HG03342 (cell line): ENCODE results near the gene LZTR1.
"Not testable (repeated sequence)": the region's sequence is repeated elsewhere in the genome, so short reads cannot be mapped to it uniquely, and the experiment has no call there.

Experiments
- ATAC-seq: cut with Tn5 transposase; IDR thresholded peaks from one replicate; pipeline ENCODE4 v1.9.1; 2021; ENCODE audit warnings: mild to moderate bottlenecking, moderate library complexity; ENCODE audit not compliant: unreplicated experiment

Gene LZTR1

GRCh38 chr22:20994128-20994901, 12.2 kb downstream of the LZTR1 start:
- ATAC-seq: no peak

GRCh38 chr22:20994902-20995241, 12.8 kb downstream of the LZTR1 start:
- no peak for ATAC-seq

GRCh38 chr22:20995329-20996030, 13.4 kb downstream of the LZTR1 start:
- no peak for ATAC-seq

- no peak for ATAC-seq
Observed at GRCh38 chr22:20996031-20996410, 13.9 kb downstream of the LZTR1 start.

- no peak for ATAC-seq
Observed at GRCh38 chr22:20996598-20997535, 14.8 kb downstream of the LZTR1 start.

- ATAC-seq: no peak
Observed at GRCh38 chr22:20997536-20998257, 15.6 kb downstream of the LZTR1 start.

GRCh38 chr22:20998411-20999336, 16.6 kb downstream of the LZTR1 start:
- ATAC-seq: no peak

GRCh38 chr22:20999350-21000206, 17.5 kb downstream of the LZTR1 start:
- no peak for ATAC-seq

- no peak for ATAC-seq
Observed at GRCh38 chr22:21000207-21000986, 18.3 kb downstream of the LZTR1 start.

GRCh38 chr22:21000987-21001600, 19.0 kb downstream of the LZTR1 start:
- ATAC-seq: no peak

- ATAC-seq: peak; percentile 81
Observed at GRCh38 chr22:21001601-21002325, 19.7 kb downstream of the LZTR1 start, which contains the start of gene THAP7. Gene THAP7, minus strand, starts transcription at chr22:21002118. Its CDS starts 207 bp downstream, at chr22:21001911.

GRCh38 chr22:21003782-21004181, 21.7 kb downstream of the LZTR1 start:
- no peak for ATAC-seq

- ATAC-seq: not testable (repeated sequence)
Observed at GRCh38 chr22:21009208-21009607, 27.1 kb downstream of the LZTR1 start.

- ATAC-seq: no peak
Observed at GRCh38 chr22:21009638-21010425, 27.7 kb downstream of the LZTR1 start.

GRCh38 chr22:21010426-21011113, 28.5 kb downstream of the LZTR1 start:
- no peak for ATAC-seq
